ENCODE data around the gene ZSCAN23. TPM values are rescaled to one million over a fixed set of nuclear protein-coding genes. Genes with fewer than 3 reads are reported as not detected.

The ZSCAN23 gene
- total and polyA plus RNA-seq, 2 donors from 2014 or later, result 0.49 to 5.5 TPM

DNA sequence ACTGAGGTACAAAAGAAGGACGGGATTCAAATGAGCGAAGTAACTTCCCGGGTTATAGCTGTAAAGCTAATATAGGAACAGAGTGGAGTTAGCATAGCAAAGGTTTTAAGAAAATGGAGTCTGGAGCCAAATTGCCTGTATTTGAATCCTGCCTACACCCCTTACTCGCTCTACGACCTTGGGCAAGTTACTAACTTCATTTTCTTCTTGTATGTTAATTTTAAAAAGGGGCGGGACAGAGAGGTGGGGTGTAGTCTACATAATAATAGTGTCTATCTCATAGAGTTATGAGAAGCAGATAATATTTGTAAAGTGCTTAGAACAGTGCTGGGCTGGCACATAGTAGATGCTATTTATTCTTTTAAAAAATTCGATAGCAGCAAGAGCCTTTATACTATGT lies 705 bp downstream of the ZSCAN23 start:
- DNase-seq, result no peak

DNA sequence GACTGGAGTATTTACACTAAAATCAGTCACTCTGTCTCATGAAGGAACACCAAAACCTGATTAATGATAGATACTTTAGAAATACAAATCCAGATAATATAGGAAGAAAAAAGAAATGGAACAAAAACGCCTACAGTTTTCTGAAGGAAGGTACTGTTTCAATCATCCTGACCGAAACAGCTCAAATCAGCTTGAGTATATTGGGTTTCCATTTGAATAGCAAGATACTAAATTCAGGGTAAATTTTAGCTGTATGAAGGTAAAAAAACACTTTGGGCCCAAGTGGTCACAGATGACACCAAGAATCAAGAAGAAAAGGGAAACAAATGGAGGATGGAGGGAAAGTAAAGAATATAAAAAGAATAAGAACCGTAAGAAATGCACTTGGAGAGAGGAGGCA lies 6.9 kb downstream of the ZSCAN23 start:
- Histone ChIP-seq H3K36me3 (ENCODE audit: control insufficient read depth in 2 of 3, insufficient read depth in 3 of 3, low read length in 3 of 3) (peaks cover 0 to 4% (median 0%) of the 10 kb centered on the region in 3 donors), H3K4me3 (ENCODE audit: low read length in 3 of 3) (no peak overlapping the region), H3K27ac (ENCODE audit: low read depth in 2 of 2, low read length in 2 of 2) (no peak overlapping the region), H3K27me3 (ENCODE audit: control insufficient read depth, insufficient read depth, low read length) (no peaks in the 10 kb centered on the region), H3K9ac (ENCODE audit: low read length in 3 of 3) (no peak overlapping the region), H3K4me1 (ENCODE audit: control insufficient read depth in 2 of 3, insufficient read depth in 2 of 3, low read depth in 1 of 3, low read length in 3 of 3) (no peaks in the 10 kb centered on the region), H3K9me3 (ENCODE audit: control insufficient read depth in 2 of 3, insufficient read depth in 1 of 3, low read length in 3 of 3) (no peaks in the 10 kb centered on the region)
- DNase-seq (no peak), FAIRE-seq (no peak)
- intact Hi-C loops (cut with DNase I), result no loop called here
- TF ChIP-seq, protein P1, sequence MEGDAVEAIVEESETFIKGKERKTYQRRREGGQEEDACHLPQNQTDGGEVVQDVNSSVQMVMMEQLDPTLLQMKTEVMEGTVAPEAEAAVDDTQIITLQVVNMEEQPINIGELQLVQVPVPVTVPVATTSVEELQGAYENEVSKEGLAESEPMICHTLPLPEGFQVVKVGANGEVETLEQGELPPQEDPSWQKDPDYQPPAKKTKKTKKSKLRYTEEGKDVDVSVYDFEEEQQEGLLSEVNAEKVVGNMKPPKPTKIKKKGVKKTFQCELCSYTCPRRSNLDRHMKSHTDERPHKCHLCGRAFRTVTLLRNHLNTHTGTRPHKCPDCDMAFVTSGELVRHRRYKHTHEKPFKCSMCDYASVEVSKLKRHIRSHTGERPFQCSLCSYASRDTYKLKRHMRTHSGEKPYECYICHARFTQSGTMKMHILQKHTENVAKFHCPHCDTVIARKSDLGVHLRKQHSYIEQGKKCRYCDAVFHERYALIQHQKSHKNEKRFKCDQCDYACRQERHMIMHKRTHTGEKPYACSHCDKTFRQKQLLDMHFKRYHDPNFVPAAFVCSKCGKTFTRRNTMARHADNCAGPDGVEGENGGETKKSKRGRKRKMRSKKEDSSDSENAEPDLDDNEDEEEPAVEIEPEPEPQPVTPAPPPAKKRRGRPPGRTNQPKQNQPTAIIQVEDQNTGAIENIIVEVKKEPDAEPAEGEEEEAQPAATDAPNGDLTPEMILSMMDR (IDR thresholded peaks at IDR 0.05; ENCODE audit: borderline replicate concordance, extremely low read depth, insufficient read depth), result no peak

More for the DNA sequence above, 705 bp downstream of the ZSCAN23 start:
- Histone ChIP-seq H3K36me3 (ENCODE audit: control insufficient read depth in 2 of 3, insufficient read depth in 3 of 3, low read length in 3 of 3) (no peaks in the 10 kb centered on the region), H3K4me1 (ENCODE audit: control insufficient read depth in 2 of 3, insufficient read depth in 2 of 3, low read depth in 1 of 3, low read length in 3 of 3) (no peaks in the 10 kb centered on the region), H3K27ac (ENCODE audit: low read depth in 2 of 2, low read length in 2 of 2) (no peak overlapping the region), H3K9ac (ENCODE audit: low read length in 3 of 3) (peak overlapping the region in 1 of 3 donors; percentile 89), H3K4me3 (ENCODE audit: low read length in 3 of 3) (peak overlapping the region; percentile 57 to 95 (median 88)), H3K9me3 (ENCODE audit: control insufficient read depth in 2 of 3, insufficient read depth in 1 of 3, low read length in 3 of 3) (peaks cover 0 to 16% (median 0%) of the 10 kb centered on the region in 3 donors), H3K27me3 (ENCODE audit: control insufficient read depth, insufficient read depth, low read length) (no peaks in the 10 kb centered on the region)
- intact Hi-C loops (cut with DNase I), result no loop called here
- FAIRE-seq, result no peak
- TF ChIP-seq, protein P1 (IDR thresholded peaks at IDR 0.05; ENCODE audit: borderline replicate concordance, extremely low read depth, insufficient read depth), result no peak

DNA sequence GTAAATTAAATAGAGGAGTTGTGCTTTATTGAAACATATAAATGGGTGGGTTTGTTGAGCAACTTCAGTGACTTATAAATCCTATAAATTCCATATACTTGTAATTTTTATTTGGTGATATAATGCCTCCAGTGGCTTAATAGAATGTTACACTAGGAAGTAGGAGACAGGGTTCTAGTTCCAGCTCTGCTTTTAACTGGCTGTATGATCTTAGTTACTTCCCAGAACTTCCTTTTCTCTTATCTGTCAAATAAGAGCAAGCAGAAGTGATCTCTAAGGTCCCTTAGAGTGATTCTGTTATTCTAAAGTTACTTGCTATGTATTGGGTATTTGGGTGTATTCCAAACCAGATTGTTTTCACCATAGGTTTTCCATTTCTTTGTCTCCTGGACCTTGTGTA lies 10.2 kb downstream of the ZSCAN23 start:
- H3K9me3 ChIP-seq (ENCODE audit: control insufficient read depth in 2 of 3, insufficient read depth in 1 of 3, low read length in 3 of 3), result no peaks in the 10 kb centered on the region
- TF ChIP-seq, protein P1 (IDR thresholded peaks at IDR 0.05; ENCODE audit: borderline replicate concordance, extremely low read depth, insufficient read depth), result no peak
- intact Hi-C loops (cut with DNase I), result no loop called here
- FAIRE-seq, result no peak
- DNase-seq, result no peak
- no peak overlapping the region for H3K27ac ChIP-seq (ENCODE audit: low read depth in 2 of 2, low read length in 2 of 2)
- no peaks in the 10 kb centered on the region for H3K27me3 ChIP-seq (ENCODE audit: control insufficient read depth, insufficient read depth, low read length)
- H3K4me3 ChIP-seq (ENCODE audit: low read length in 3 of 3), result no peak overlapping the region
- no peak overlapping the region for H3K9ac ChIP-seq (ENCODE audit: low read length in 3 of 3)
- H3K4me1 ChIP-seq (ENCODE audit: control insufficient read depth in 2 of 3, insufficient read depth in 2 of 3, low read depth in 1 of 3, low read length in 3 of 3), result no peaks in the 10 kb centered on the region
- peaks cover 0 to 4% (median 0%) of the 10 kb centered on the region in 3 donors for H3K36me3 ChIP-seq (ENCODE audit: control insufficient read depth in 2 of 3, insufficient read depth in 3 of 3, low read length in 3 of 3)

DNA sequence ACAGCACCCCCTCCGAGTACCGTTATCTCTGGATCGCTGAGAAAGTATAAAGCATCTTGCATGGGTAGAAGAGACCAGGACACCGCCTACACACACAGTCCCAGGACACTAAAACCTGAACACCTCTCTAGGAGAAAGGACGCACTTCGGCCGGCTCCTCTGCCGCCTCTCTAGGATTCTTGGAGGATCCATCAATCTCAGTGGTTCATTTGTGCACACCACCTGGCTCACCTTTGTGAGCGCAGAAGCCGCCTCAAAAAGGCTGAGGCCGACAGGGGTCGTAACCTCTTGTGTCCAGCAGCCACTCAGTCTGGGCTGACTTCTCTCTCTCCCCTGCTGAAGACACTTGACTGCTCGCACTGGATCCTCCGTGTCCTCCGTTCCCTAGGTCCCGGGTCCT lies 13.5 kb downstream of the ZSCAN23 start:
- Histone ChIP-seq H3K36me3 (ENCODE audit: control insufficient read depth in 2 of 3, insufficient read depth in 3 of 3, low read length in 3 of 3) (peaks cover 0 to 4% (median 0%) of the 10 kb centered on the region in 3 donors), H3K4me3 (ENCODE audit: low read length in 3 of 3) (no peak overlapping the region), H3K27ac (ENCODE audit: low read depth in 2 of 2, low read length in 2 of 2) (no peak overlapping the region), H3K27me3 (ENCODE audit: control insufficient read depth, insufficient read depth, low read length) (no peaks in the 10 kb centered on the region), H3K4me1 (ENCODE audit: control insufficient read depth in 2 of 3, insufficient read depth in 2 of 3, low read depth in 1 of 3, low read length in 3 of 3) (no peaks in the 10 kb centered on the region), H3K9ac (ENCODE audit: low read length in 3 of 3) (no peak overlapping the region), H3K9me3 (ENCODE audit: control insufficient read depth in 2 of 3, insufficient read depth in 1 of 3, low read length in 3 of 3) (no peaks in the 10 kb centered on the region)
- FAIRE-seq (no peak), DNase-seq (no peak)
- intact Hi-C loops (cut with DNase I), result no loop called here
- TF ChIP-seq, protein P1 (IDR thresholded peaks at IDR 0.05; ENCODE audit: borderline replicate concordance, extremely low read depth, insufficient read depth), result no peak

Data from kidney (tissue), 14 donors.